K562 (cell line): ENCODE data around the gene MADD. TPM values are rescaled to one million over a fixed set of nuclear protein-coding genes. Genes with fewer than 3 reads are reported as not detected.
A peak's percentile ranks its signal among the peaks of the same experiment; 100 is the strongest.

Experiments used
- ATAC-seq: fragments of 200-7000 bp; cut with Tn5 transposase; 3 replicates; pipeline ENCODE4 v1.9.1; 2020; ENCODE audit warnings: moderate library complexity
- BruUV-seq: library from RNA; stranded (reverse); fragments of 400-500 nt; replicated peaks from 2 replicates; lab custom pipeline; 2021; lab: Mats Ljungman, UMichigan
- CTCF ChIA-PET: fragments of 300-600 bp; formaldehyde crosslinking; extraction: SDS; loops from one replicate; lab custom pipeline; 2021; ENCODE audit warnings: low intra/inter-chr PET ratio; lab: Yijun Ruan, JAX
- POLR2A ChIA-PET: fragments of 300-600, 350-650 bp; sonication (Branson Sonifier 250); formaldehyde crosslinking; extraction: SDS; loops from one replicate; lab custom pipeline; 2021; ENCODE audit warnings: antibody characterized with exemption, inconsistent platforms; lab: Yijun Ruan, JAX
- DNase-seq, 4 experiments: peaks; one replicate each; pipeline versions ENCODE4 v3.0.0 to v3.0.0-alpha.2; 2011 to 2018; ENCODE audit warnings: low spot score in 3 of 4, mixed read lengths in 3 of 4; ENCODE audit errors: extremely low read depth in 1 of 4
- FAIRE-seq: peaks from 2 replicates; lab custom pipeline; 2011; peaks lifted over from hg19 to GRCh38; lab: Jason Lieb, UNC
- H2AFZ ChIP-seq: 2 replicates; pipeline ENCODE4 v1.6.0; 2011; ENCODE audit warnings: low read depth, low read length, control low read depth, inconsistent platforms
- H3K27ac ChIP-seq: fragments of 200-600 bp; 3 replicates; pipeline ENCODE4 v1.8.0; 2011; ENCODE audit warnings: low read depth, mild to moderate bottlenecking, control low read depth, inconsistent platforms, low read length, moderate library complexity, mixed read lengths; ENCODE audit errors: extremely low read depth
- H3K27me3 ChIP-seq, 2 experiments: fragments of 300-600 bp in 1 of 2; 2 replicates in 1 of 2; 3 replicates in 1 of 2; pipeline versions ENCODE4 v1.6.0 to v1.8.0; 2011; ENCODE audit warnings: inconsistent platforms in 2 of 2, low read length in 2 of 2, mild to moderate bottlenecking in 1 of 2, mixed read lengths in 1 of 2, moderate library complexity in 1 of 2; ENCODE audit not compliant: control insufficient read depth in 2 of 2, insufficient read depth in 2 of 2
- H3K36me3 ChIP-seq: fragments of 300-600 bp; 3 replicates; pipeline ENCODE4 v1.8.0; 2011; ENCODE audit warnings: mild to moderate bottlenecking, low read length, inconsistent platforms; ENCODE audit not compliant: control insufficient read depth, insufficient read depth
- H3K4me1 ChIP-seq, 2 experiments: fragments of 200-600 bp in 1 of 2; replicated peaks in 1 of 2; 2 replicates in 1 of 2; 3 replicates in 1 of 2; pipeline versions ENCODE4 v1.5.1 to v1.8.0; 2011; ENCODE audit warnings: inconsistent platforms in 2 of 2, low read length in 2 of 2, mild to moderate bottlenecking in 1 of 2, mixed read lengths in 1 of 2, moderate library complexity in 1 of 2; ENCODE audit not compliant: control insufficient read depth in 2 of 2, insufficient read depth in 2 of 2
- H3K4me2 ChIP-seq: 2 replicates; pipeline ENCODE4 v1.6.1; 2011; ENCODE audit warnings: low read length, control low read depth, inconsistent platforms, mixed read lengths; ENCODE audit not compliant: insufficient read depth
- H3K4me3 ChIP-seq: fragments of 200-600 bp; sonication (generic), shearing (Covaris generic); 2 replicates; pipeline ENCODE4 v1.5.1; 2016; ENCODE audit warnings: control low read depth, inconsistent platforms
- H3K79me2 ChIP-seq: fragments of 200-600 bp; 3 replicates; pipeline ENCODE4 v1.8.0; 2011; ENCODE audit warnings: low read length, inconsistent platforms; ENCODE audit not compliant: control insufficient read depth, insufficient read depth
- H3K9ac ChIP-seq, 2 experiments: 2 replicates each; pipeline versions ENCODE4 v1.6.0 to v1.6.1; 2011; ENCODE audit warnings: low read depth in 2 of 2, low read length in 2 of 2, control low read depth in 1 of 2, inconsistent platforms in 1 of 2, mild to moderate bottlenecking in 1 of 2, mixed read lengths in 1 of 2; ENCODE audit not compliant: insufficient read depth in 1 of 2
- H3K9me1 ChIP-seq: one replicate; pipeline ENCODE4 v1.6.0; 2011; ENCODE audit warnings: inconsistent platforms, mild to moderate bottlenecking, low read length, moderate library complexity; ENCODE audit not compliant: control insufficient read depth, insufficient read depth
- H3K9me3 ChIP-seq: replicated peaks from 2 replicates; pipeline ENCODE4 v1.5.1; 2011; ENCODE audit warnings: low read depth, low read length, inconsistent platforms; ENCODE audit not compliant: control insufficient read depth, insufficient read depth
- H4K20me1 ChIP-seq: replicated peaks from 2 replicates; pipeline ENCODE4 v1.6.1; 2011; ENCODE audit warnings: low read length, inconsistent platforms, mixed read lengths; ENCODE audit not compliant: control insufficient read depth, insufficient read depth
- CBX1 ChIP-seq: sonication (generic); IDR thresholded peaks from 2 replicates; pipeline ENCODE4 v1.6.1; 2016; ENCODE audit warnings: antibody characterized with exemption, low read depth, mild to moderate bottlenecking
- ERF ChIP-seq: fragments of 450-650 bp; formaldehyde crosslinking; IDR thresholded peaks from 2 replicates; pipeline ENCODE4 v1.4.0; 2020; ENCODE audit warnings: mild to moderate bottlenecking, mixed read lengths
- HLTF ChIP-seq: fragments of 450-650 bp; IDR thresholded peaks from 2 replicates; pipeline ENCODE4 v1.6.1; 2016
- ILF3 ChIP-seq: fragments of 450-650 bp; IDR thresholded peaks from 2 replicates; pipeline ENCODE4 v1.6.1; 2018; ENCODE audit warnings: antibody characterized with exemption, mild to moderate bottlenecking, moderate library complexity, borderline replicate concordance
- NCOA4 ChIP-seq: fragments of 450-650 bp; IDR thresholded peaks from 2 replicates; pipeline ENCODE4 v1.6.1; 2018; ENCODE audit warnings: mild to moderate bottlenecking; ENCODE audit not compliant: partially characterized antibody
- POLR2B ChIP-seq: fragments of 450-650 bp; IDR thresholded peaks from 2 replicates; pipeline ENCODE4 v1.6.1; 2018; ENCODE audit warnings: low read depth; ENCODE audit not compliant: partially characterized antibody
- RUNX1 ChIP-seq: sonication (generic); IDR thresholded peaks from 2 replicates; pipeline ENCODE4 v1.6.1; 2016; ENCODE audit warnings: antibody characterized with exemption, low read depth
- STAT5A ChIP-seq: IDR thresholded peaks from 2 replicates; pipeline ENCODE4 v1.6.1; 2012; ENCODE audit warnings: low read length, inconsistent platforms, borderline replicate concordance
- SUPT5H ChIP-seq: fragments of 450-650 bp; IDR thresholded peaks from 2 replicates; pipeline ENCODE4 v1.6.1; 2016
- TARDBP ChIP-seq: fragments of 450-650 bp; IDR thresholded peaks from 2 replicates; pipeline ENCODE4 v1.6.1; 2016
- TEAD1 ChIP-seq, 2 experiments: fragments of 450-650 bp in 1 of 2; sonication (generic) in 1 of 2; formaldehyde crosslinking; IDR thresholded peaks; 2 replicates each; pipeline versions ENCODE4 v1.4.0 to v1.8.0; 2020 to 2022; ENCODE audit warnings: mild to moderate bottlenecking in 2 of 2, missing genetic modification reagents in 1 of 2
- ZNF140 ChIP-seq: fragments of 250-450 bp; sonication (Bioruptor Pico); IDR thresholded peaks from 2 replicates; pipeline ENCODE4 v1.8.0; 2021; ENCODE audit warnings: moderate library complexity, mild to moderate bottlenecking, inconsistent platforms
- ZNF217 ChIP-seq: sonication (generic); formaldehyde crosslinking; IDR thresholded peaks from 2 replicates; pipeline ENCODE4 v1.8.0; 2022; ENCODE audit warnings: mild to moderate bottlenecking, missing genetic modification reagents
- ZNF785 ChIP-seq: fragments of 250-450 bp; sonication (Bioruptor Pico); IDR thresholded peaks from 2 replicates; pipeline ENCODE4 v1.4.0; 2020; ENCODE audit warnings: mild to moderate bottlenecking
- WGBS: fragments of 100-300 bp; shearing (Covaris generic); methylation state at CpG from one replicate; pipeline ENCODE4 v1.1.6; 2016; ENCODE audit warnings: low coverage, mixed read lengths; ENCODE audit not compliant: insufficient coverage; ENCODE audit errors: missing lambda C conversion rate; 5-methylcytosine and 5-hydroxymethylcytosine counted together
- in situ Hi-C: fragments of 300-500 bp; cut with MboI; formaldehyde crosslinking; loops from 4 replicates; pipeline ENCODE4 v1.15.0; 2018; ENCODE audit warnings: inconsistent platforms, mixed read lengths
- intact Hi-C: fragments of 100-400 bp; cut with micrococcal nuclease; formaldehyde crosslinking; loops from 2 replicates; pipeline ENCODE4 v1.14.2; 2022
- polyA plus RNA-seq, 8 experiments: library from polyadenylated mRNA; depleted of rRNA in 4 of 8; stranded (reverse) in 5 of 8; unstranded in 3 of 8; fragments of >200 nt; fragmentation: Nextera tagmentation in 2 of 8; fragmentation: Illumina TruSeq in 1 of 8; extraction: Ambion mirVana in 2 of 8; extraction: Trizol in 1 of 8; gene quantifications; 2 replicates each; pipeline versions ENCODE4 v1.2.1 to v1.2.3, GENCODE V29; 2011 to 2014; ENCODE audit warnings: inconsistent platforms in 1 of 8, missing spikeins in 1 of 8
- total RNA-seq, 7 experiments: library from RNA; depleted of rRNA in 6 of 7; stranded (reverse); fragments of >200 nt in 6 of 7; fragmentation: Illumina TruSeq in 2 of 7; extraction: Trizol in 2 of 7; gene quantifications; 2 replicates each; pipeline versions ENCODE4 v1.2.1 to v1.2.3, GENCODE V29; 2011 to 2021; ENCODE audit warnings: low replicate concordance in 1 of 7
- TF ChIP-seq, protein P1 (sequence below): fragments of 450-650 bp; IDR thresholded peaks from 2 replicates; pipeline ENCODE4 v1.6.1; 2016; ENCODE audit warnings: mild to moderate bottlenecking
- TF ChIP-seq, protein P2 (sequence below): fragments of 450-650 bp; IDR thresholded peaks from 2 replicates; pipeline ENCODE4 v1.6.1; 2018; ENCODE audit not compliant: partially characterized antibody
- TF ChIP-seq, protein P3 (sequence below): fragments of 250-450 bp; sonication (Bioruptor Pico); IDR thresholded peaks from 2 replicates; pipeline ENCODE4 v1.9.0; 2021; ENCODE audit warnings: mild to moderate bottlenecking, inconsistent platforms

Gene MADD
- total and polyA plus RNA-seq, 9 of the 15 experiments (the other 6 are each of a cell fraction or from before 2014, with no cell fraction given) = 0.68 to 57.6 (median 33.6) TPM

DNA sequence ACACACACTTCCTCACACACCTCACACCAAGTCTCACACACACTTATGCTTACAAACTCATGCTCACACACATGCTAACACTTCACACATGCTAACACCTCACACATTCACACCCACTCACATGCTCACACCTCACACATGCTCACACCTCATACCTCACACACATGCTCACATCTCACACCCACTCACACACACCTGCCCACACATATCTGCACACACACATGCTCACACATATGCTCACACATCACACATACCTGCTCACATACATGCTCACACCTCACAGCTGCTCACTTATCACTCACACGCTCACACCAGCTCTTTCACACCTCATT is 87.0 kb downstream of the MADD start:
- BruUV-seq = no TSS peak
- Histone ChIP-seq H3K79me2 (no peaks in the 10 kb centered on the region), H3K4me3 (no peak overlapping the region), H3K4me2 (no peak overlapping the region), H2AFZ (no peak overlapping the region), H3K36me3 (0 out of 3 replicates have a peak, but pooled peaks cover 3% of the 10 kb centered on the region), H4K20me1 (no peaks in the 10 kb centered on the region), H3K9me3 (peaks cover 13% of the 10 kb centered on the region), H3K9ac (no peak overlapping the region), H3K27ac (no peak overlapping the region), H3K4me1 (peaks cover 0 to 40% of the 10 kb centered on the region in 2 experiments; a peak in 3 of 5 replicates), H3K9me1 (no peaks in the 10 kb centered on the region), H3K27me3 (no peaks in the 10 kb centered on the region)
- in situ Hi-C loops (loop anchor here (10.0 kb wide), 1 partner anchor 472 kb away; no protein-coding TSS in a partner anchor), intact Hi-C loops (loop anchor here (10.0 kb wide), 2 partner anchors 48 to 472 kb away; partner anchors contain the start of gene SLC39A13)
- ChIA-PET CTCF (no interaction called here), POLR2A (interaction anchor here (0.7 kb wide), 1 partner anchor 23 kb away, joined by 6 read pairs; no protein-coding TSS in a partner anchor)
- ATAC-seq (no peak), FAIRE-seq (no peak), DNase-seq (no peak)
- WGBS = 38% methylated on average over 1 of the region's 1 CpG
- no peak for TF ChIP-seq CBX1
- TF ChIP-seq TEAD1 (CRISPR knock-in tag; IDR thresholded peaks at IDR 0.05) = no peak
- no peak for TF ChIP-seq NCOA4
- TF ChIP-seq ZNF785 = no peak
- TF ChIP-seq HLTF = no peak
- peak; percentile 36; the same call in 1 of the 2 replicates for TF ChIP-seq STAT5A
- TF ChIP-seq POLR2B = peak; percentile 42
- TF ChIP-seq ERF (CRISPR knock-in tag) = no peak
- TF ChIP-seq TARDBP = peak; percentile 90; the same call in 1 of the 2 replicates
- TF ChIP-seq RUNX1 = no peak
- TF ChIP-seq SUPT5H = peak; percentile 56
- no peak for TF ChIP-seq ZNF140 (CRISPR knock-in tag)
- TF ChIP-seq, protein P1, sequence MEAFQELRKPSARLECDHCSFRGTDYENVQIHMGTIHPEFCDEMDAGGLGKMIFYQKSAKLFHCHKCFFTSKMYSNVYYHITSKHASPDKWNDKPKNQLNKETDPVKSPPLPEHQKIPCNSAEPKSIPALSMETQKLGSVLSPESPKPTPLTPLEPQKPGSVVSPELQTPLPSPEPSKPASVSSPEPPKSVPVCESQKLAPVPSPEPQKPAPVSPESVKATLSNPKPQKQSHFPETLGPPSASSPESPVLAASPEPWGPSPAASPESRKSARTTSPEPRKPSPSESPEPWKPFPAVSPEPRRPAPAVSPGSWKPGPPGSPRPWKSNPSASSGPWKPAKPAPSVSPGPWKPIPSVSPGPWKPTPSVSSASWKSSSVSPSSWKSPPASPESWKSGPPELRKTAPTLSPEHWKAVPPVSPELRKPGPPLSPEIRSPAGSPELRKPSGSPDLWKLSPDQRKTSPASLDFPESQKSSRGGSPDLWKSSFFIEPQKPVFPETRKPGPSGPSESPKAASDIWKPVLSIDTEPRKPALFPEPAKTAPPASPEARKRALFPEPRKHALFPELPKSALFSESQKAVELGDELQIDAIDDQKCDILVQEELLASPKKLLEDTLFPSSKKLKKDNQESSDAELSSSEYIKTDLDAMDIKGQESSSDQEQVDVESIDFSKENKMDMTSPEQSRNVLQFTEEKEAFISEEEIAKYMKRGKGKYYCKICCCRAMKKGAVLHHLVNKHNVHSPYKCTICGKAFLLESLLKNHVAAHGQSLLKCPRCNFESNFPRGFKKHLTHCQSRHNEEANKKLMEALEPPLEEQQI = no peak
- no peak for TF ChIP-seq ZNF217 (CRISPR knock-in tag)
- no peak for TF ChIP-seq ILF3
- TF ChIP-seq, protein P2, sequence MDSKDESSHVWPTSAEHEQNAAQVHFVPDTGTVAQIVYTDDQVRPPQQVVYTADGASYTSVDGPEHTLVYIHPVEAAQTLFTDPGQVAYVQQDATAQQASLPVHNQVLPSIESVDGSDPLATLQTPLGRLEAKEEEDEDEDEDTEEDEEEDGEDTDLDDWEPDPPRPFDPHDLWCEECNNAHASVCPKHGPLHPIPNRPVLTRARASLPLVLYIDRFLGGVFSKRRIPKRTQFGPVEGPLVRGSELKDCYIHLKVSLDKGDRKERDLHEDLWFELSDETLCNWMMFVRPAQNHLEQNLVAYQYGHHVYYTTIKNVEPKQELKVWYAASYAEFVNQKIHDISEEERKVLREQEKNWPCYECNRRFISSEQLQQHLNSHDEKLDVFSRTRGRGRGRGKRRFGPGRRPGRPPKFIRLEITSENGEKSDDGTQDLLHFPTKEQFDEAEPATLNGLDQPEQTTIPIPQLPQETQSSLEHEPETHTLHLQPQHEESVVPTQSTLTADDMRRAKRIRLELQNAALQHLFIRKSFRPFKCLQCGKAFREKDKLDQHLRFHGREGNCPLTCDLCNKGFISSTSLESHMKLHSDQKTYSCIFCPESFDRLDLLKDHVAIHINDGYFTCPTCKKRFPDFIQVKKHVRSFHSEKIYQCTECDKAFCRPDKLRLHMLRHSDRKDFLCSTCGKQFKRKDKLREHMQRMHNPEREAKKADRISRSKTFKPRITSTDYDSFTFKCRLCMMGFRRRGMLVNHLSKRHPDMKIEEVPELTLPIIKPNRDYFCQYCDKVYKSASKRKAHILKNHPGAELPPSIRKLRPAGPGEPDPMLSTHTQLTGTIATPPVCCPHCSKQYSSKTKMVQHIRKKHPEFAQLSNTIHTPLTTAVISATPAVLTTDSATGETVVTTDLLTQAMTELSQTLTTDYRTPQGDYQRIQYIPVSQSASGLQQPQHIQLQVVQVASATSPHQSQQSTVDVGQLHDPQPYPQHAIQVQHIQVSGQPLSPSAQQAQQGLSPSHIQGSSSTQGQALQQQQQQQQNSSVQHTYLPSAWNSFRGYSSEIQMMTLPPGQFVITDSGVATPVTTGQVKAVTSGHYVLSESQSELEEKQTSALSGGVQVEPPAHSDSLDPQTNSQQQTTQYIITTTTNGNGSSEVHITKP = no peak
- TF ChIP-seq, protein P3, sequence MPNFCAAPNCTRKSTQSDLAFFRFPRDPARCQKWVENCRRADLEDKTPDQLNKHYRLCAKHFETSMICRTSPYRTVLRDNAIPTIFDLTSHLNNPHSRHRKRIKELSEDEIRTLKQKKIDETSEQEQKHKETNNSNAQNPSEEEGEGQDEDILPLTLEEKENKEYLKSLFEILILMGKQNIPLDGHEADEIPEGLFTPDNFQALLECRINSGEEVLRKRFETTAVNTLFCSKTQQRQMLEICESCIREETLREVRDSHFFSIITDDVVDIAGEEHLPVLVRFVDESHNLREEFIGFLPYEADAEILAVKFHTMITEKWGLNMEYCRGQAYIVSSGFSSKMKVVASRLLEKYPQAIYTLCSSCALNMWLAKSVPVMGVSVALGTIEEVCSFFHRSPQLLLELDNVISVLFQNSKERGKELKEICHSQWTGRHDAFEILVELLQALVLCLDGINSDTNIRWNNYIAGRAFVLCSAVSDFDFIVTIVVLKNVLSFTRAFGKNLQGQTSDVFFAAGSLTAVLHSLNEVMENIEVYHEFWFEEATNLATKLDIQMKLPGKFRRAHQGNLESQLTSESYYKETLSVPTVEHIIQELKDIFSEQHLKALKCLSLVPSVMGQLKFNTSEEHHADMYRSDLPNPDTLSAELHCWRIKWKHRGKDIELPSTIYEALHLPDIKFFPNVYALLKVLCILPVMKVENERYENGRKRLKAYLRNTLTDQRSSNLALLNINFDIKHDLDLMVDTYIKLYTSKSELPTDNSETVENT (CRISPR knock-in tag) = no peak
